Thymus (tissue), 11 donors: Measurements from ENCODE around the gene ASMT. TPM values are rescaled to one million over a fixed set of nuclear protein-coding genes. Genes with fewer than 3 reads are reported as not detected.
A peak's percentile ranks its signal among the peaks of the same experiment; 100 is the strongest.

Experiments
- DNase-seq, 9 donors: peaks; one replicate each; pipeline ENCODE4 v3.0.0-alpha.2; 2013; ENCODE audit warnings: low spot score in 9 of 9, low read depth in 6 of 9, missing footprints in 1 of 9
- H3K27ac ChIP-seq, 2 donors: one replicate each; pipeline ENCODE4 v1.5.1; 2013; ENCODE audit warnings: control low read depth in 1 of 2, low read depth in 1 of 2, low read length in 1 of 2, mild to moderate bottlenecking in 1 of 2, moderate library complexity in 1 of 2
- H3K27me3 ChIP-seq, 2 donors: one replicate each; pipeline ENCODE4 v1.5.1; 2013; ENCODE audit warnings: low read length in 1 of 2; ENCODE audit not compliant: control insufficient read depth in 2 of 2, insufficient read depth in 1 of 2
- H3K36me3 ChIP-seq, 2 donors: one replicate each; pipeline ENCODE4 v1.5.1; 2013; ENCODE audit warnings: low read length in 1 of 2, mild to moderate bottlenecking in 1 of 2, moderate library complexity in 1 of 2; ENCODE audit not compliant: control insufficient read depth in 2 of 2, insufficient read depth in 2 of 2
- H3K4me1 ChIP-seq, 2 donors: one replicate each; pipeline ENCODE4 v1.5.1; 2013; ENCODE audit warnings: low read length in 2 of 2; ENCODE audit not compliant: control insufficient read depth in 2 of 2, insufficient read depth in 2 of 2
- H3K4me3 ChIP-seq, 2 donors: one replicate each; pipeline ENCODE4 v1.5.1; 2013; ENCODE audit warnings: low read length in 2 of 2, control low read depth in 1 of 2, mild to moderate bottlenecking in 1 of 2
- H3K9me3 ChIP-seq, 2 donors: one replicate each; pipeline ENCODE4 v1.5.1; 2013; ENCODE audit warnings: low read length in 1 of 2, mild to moderate bottlenecking in 1 of 2; ENCODE audit not compliant: control insufficient read depth in 2 of 2, insufficient read depth in 1 of 2
- WGBS: extraction: QIAGEN DNeasy Blood & Tissue Kit; methylation state at CpG from one replicate; pipeline ENCODE4 v1.1.7; 2013; 5-methylcytosine and 5-hydroxymethylcytosine counted together
- polyA plus RNA-seq: library from polyadenylated mRNA; stranded (reverse); fragments of 200-250 nt; gene quantifications from one replicate; pipeline ENCODE4 v1.2.3, GENCODE V29; 2013
- total RNA-seq: library from RNA; stranded (reverse); fragments of 120-200 nt; gene quantifications from one replicate; pipeline ENCODE4 v1.2.4, GENCODE V29; 2013
- donor health status: healthy.

The ASMT gene
- total and polyA plus RNA-seq, 2 donors = 0.05 to 0.46 TPM

- Histone ChIP-seq H3K27ac (peak overlapping the region in 1 of 2 donors; percentile 81), H3K4me3 (peak overlapping the region; percentile 37 to 45), H3K36me3 (no peaks in the 10 kb centered on the region), H3K4me1 (peaks cover 2 to 14% of the 10 kb centered on the region in 2 donors), H3K9me3 (peaks cover 0 to 9% of the 10 kb centered on the region in 2 donors), H3K27me3 (no peaks in the 10 kb centered on the region)
- whole genome bisulfite sequencing = 73% methylated on average over 14 of the region's 14 CpGs
- DNase-seq = no peak
Measured at GRCh38 chrX:1658071-1658491, 43.2 kb downstream of the ASMT start.

DNA sequence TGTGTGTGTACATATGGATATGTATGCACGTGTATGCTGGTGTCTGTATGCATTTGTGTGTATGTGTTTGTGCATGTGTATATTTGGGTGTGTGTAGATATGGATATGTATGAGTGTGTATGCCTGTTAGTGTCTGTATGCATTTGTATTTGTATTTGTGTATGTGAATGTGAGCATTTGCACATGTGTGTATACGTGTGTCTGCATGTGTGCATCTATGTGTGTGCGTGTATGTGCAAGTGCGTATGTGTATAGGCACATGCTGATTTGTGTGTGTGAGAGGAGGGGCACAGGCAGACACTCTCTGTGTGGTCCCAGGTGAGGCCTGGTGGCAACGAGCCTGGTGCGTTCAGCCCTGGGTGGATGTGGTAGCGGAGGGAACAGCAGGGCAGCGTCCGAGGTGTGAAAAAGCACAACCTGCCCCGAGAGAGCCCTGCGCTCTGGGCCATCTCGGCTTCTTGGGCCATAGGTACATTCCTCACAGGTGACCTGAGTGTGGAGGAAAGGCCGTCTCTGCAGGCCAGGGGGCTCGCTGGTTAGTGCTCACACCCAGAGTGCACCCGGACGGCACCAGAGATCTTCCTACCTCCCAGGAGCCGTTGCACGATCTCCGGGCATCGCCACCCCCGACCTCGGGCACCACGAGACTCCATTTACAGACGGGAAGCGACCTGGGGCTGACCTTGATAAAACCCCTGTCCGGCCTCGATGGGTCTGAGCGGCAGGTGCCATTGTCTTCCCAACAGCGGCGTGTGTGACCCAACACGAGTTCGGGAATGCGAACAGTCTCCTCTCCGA is 45.0 kb downstream of the ASMT start:
- H3K36me3 ChIP-seq = no peaks in the 10 kb centered on the region
- no peak overlapping the region for H3K4me3 ChIP-seq
- peaks cover 2 to 14% of the 10 kb centered on the region in 2 donors for H3K4me1 ChIP-seq
- no peaks in the 10 kb centered on the region for H3K27me3 ChIP-seq
- no peak overlapping the region for H3K27ac ChIP-seq
- DNase-seq = no peak
- peaks cover 0 to 9% of the 10 kb centered on the region in 2 donors for H3K9me3 ChIP-seq
- WGBS = 96% methylated on average over 34 of the region's 34 CpGs

DNA sequence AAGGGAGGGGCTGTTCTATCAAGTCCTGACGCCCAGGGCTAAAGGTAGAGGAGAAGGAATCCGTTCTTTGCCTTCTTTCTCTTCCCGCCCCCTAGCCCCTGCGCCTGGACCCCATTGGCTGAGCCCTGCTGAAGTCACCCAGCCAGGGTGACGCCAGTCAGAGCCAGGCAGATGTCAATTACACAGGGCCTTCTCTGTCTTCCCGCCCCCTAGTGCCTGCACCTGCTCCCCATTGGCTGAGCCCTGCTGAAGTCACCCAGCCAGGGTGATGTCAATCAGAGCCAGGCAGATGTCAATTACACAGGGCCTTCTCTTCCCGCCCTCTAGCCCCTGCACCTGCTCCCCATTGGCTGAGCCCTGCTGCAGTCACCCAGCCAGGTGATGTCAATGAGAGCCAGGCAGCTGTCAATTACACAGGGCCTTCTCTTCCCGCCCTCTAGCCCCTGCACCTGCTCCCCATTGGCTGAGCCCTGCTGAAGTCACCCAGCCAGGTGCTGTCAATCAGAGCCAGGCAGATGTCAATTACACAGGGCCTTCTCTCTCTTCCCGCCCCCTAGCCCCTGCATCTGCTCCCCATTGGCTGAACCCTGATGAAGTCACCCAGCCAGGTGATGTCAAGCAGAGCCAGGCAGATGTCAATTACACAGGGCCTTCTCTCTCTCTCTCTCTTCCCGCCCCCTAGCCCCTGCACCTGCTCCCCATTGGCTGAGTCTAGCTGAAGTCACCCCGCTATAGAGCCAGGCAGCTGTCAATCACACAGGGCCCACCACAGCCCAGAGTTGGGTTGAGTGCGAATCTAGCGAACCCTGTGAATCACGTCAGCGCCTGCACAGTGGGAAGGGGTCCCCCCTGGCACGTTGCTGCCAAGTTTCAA is 46.4 kb downstream of the ASMT start:
- DNase-seq = peak in 8 of 9 donors; percentile 50 to 93 (median 86)
- Histone ChIP-seq H3K27me3 (no peaks in the 10 kb centered on the region), H3K36me3 (no peaks in the 10 kb centered on the region), H3K27ac (peak overlapping the region; percentile 76 to 81), H3K9me3 (peaks cover 0 to 4% of the 10 kb centered on the region in 2 donors), H3K4me3 (peak overlapping the region; percentile 41 to 47), H3K4me1 (peaks cover 2 to 14% of the 10 kb centered on the region in 2 donors)
- WGBS = 81% methylated on average over 16 of the region's 16 CpGs

GRCh38 chrX:1661922-1662221 is 47.0 kb downstream of the ASMT start:
- Histone ChIP-seq H3K4me1 (peaks cover 2 to 14% of the 10 kb centered on the region in 2 donors), H3K4me3 (peak overlapping the region; percentile 41 to 47), H3K27ac (peak overlapping the region; percentile 76 to 81), H3K27me3 (no peaks in the 10 kb centered on the region), H3K36me3 (no peaks in the 10 kb centered on the region), H3K9me3 (peaks cover 0 to 4% of the 10 kb centered on the region in 2 donors)
- WGBS = 60% methylated on average over 15 of the region's 15 CpGs
- DNase-seq = no peak

- Histone ChIP-seq H3K4me3 (no peak overlapping the region), H3K4me1 (no peaks in the 10 kb centered on the region), H3K27ac (no peak overlapping the region), H3K9me3 (no peaks in the 10 kb centered on the region), H3K27me3 (no peaks in the 10 kb centered on the region), H3K36me3 (no peaks in the 10 kb centered on the region)
- DNase-seq = no peak
- WGBS = 88% methylated on average over 6 of the region's 6 CpGs
Measured at GRCh38 chrX:1667566-1667965, 52.7 kb downstream of the ASMT start.

- no peak overlapping the region for H3K4me3 ChIP-seq
- peak in 3 of 9 donors; percentile 23 to 38 (median 31) for DNase-seq
- H3K4me1 ChIP-seq = no peaks in the 10 kb centered on the region
- H3K36me3 ChIP-seq = no peaks in the 10 kb centered on the region
- no peaks in the 10 kb centered on the region for H3K27me3 ChIP-seq
- no peaks in the 10 kb centered on the region for H3K9me3 ChIP-seq
- no peak overlapping the region for H3K27ac ChIP-seq
- WGBS = 86% methylated on average over 7 of the region's 7 CpGs
Measured at GRCh38 chrX:1673337-1673736, 58.5 kb downstream of the ASMT start.

- no peaks in the 10 kb centered on the region for H3K27me3 ChIP-seq
- H3K9me3 ChIP-seq = no peaks in the 10 kb centered on the region
- no peak for DNase-seq
- no peak overlapping the region for H3K4me3 ChIP-seq
- H3K27ac ChIP-seq = no peak overlapping the region
- no peaks in the 10 kb centered on the region for H3K4me1 ChIP-seq
- 96% methylated on average over 14 of the region's 14 CpGs for WGBS
- no peaks in the 10 kb centered on the region for H3K36me3 ChIP-seq
Measured at GRCh38 chrX:1676866-1677265, 62.0 kb downstream of the ASMT start.

GRCh38 chrX:1679238-1679637 is 64.4 kb downstream of the ASMT start:
- H3K27me3 ChIP-seq = no peaks in the 10 kb centered on the region
- WGBS = 68% methylated on average over 9 of the region's 9 CpGs
- no peaks in the 10 kb centered on the region for H3K4me1 ChIP-seq
- H3K36me3 ChIP-seq = no peaks in the 10 kb centered on the region
- H3K27ac ChIP-seq = no peak overlapping the region
- H3K9me3 ChIP-seq = no peaks in the 10 kb centered on the region
- no peak for DNase-seq
- H3K4me3 ChIP-seq = no peak overlapping the region

DNA sequence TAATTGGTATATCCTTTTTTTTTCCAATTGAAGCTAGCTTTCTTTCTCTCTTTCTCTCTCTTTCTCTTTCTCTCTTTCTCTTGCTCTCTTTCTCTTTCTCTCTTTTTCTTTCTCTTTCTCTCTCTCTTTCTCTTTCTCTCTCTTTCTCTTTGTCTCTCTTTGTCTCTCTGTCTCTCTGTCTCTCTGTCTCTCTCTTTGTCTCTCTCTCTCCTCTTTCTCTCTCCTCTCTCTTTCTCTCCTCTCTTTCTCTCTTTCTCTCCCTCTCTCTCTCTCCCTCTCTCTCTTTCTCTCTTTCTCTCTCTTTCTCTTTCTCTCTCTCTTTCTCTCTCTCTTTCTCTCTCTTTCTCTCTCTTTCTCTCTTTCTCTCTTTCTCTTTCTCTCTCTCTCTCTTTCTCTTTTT is 66.6 kb downstream of the ASMT start:
- Histone ChIP-seq H3K27me3 (no peaks in the 10 kb centered on the region), H3K4me1 (no peaks in the 10 kb centered on the region), H3K36me3 (no peaks in the 10 kb centered on the region), H3K27ac (no peak overlapping the region), H3K9me3 (no peaks in the 10 kb centered on the region), H3K4me3 (no peak overlapping the region)
- DNase-seq = no peak
